Endometrium (tissue), 2 donors: ENCODE measurements around the gene EZH2.

ENCODE experiments used
- FAIRE-seq: peaks from 2 replicates; lab custom pipeline; 2012; peaks lifted over from hg19 to GRCh38; lab: Jason Lieb, UNC
- donor health status: control.
- donor health status: control.

Gene EZH2

GRCh38 chr7:148854983-148855382, 29.1 kb downstream of the EZH2 start:
- FAIRE-seq, result no peak

GRCh38 chr7:148852272-148852671, 31.8 kb downstream of the EZH2 start:
- no peak for FAIRE-seq

DNA sequence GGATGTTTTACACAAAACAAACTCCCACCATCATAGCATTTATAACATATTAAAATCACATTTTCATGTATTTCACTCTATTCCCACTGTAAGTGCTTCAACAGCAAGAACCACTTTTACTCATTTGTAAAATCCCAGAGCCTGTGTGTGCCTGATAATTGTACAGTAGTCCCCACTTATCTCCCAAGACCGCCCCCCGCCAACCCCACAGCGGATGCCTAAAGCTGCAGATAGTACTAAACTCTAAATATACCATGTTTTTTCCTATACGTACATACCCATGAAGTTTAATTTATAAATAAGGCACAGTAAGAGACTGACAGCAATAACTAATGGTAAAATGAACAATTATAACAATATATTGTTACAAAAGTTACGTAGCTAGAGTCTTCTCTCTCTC, 33.5 kb downstream of the EZH2 start:
- FAIRE-seq, result no peak

DNA sequence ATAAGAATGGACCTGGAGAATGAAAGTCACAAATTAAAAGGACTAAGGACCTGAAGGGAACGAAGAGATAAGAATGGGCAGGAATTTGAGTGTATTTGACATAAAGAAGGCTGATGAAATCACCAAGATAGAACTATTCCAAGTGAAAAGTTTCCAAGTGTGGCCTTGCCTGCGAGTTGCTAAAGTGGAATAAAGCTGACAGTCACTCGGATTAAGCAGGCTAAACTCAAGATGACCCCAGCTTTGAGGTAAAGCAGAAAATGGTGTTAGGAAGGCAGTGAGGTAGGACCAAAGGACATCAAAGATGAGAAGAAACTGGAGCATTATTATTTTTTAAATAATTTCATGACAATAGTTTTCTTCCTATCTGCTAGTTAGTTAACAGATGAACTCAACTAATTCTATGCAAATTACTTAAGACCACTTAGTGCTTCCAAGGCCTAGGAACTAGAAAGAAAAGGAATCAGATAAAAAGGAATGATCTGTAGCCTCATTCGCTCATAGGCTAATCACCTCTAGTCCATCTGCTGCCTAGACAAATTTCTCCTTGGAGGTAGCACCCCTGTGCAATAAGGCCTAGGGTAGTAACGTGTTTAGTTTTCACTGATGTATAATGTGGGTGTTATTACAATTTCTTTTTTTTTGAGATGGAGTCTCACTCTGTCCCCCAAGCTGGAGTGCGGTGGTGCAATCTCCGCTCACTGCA, 34.5 kb downstream of the EZH2 start:
- no peak for FAIRE-seq

DNA sequence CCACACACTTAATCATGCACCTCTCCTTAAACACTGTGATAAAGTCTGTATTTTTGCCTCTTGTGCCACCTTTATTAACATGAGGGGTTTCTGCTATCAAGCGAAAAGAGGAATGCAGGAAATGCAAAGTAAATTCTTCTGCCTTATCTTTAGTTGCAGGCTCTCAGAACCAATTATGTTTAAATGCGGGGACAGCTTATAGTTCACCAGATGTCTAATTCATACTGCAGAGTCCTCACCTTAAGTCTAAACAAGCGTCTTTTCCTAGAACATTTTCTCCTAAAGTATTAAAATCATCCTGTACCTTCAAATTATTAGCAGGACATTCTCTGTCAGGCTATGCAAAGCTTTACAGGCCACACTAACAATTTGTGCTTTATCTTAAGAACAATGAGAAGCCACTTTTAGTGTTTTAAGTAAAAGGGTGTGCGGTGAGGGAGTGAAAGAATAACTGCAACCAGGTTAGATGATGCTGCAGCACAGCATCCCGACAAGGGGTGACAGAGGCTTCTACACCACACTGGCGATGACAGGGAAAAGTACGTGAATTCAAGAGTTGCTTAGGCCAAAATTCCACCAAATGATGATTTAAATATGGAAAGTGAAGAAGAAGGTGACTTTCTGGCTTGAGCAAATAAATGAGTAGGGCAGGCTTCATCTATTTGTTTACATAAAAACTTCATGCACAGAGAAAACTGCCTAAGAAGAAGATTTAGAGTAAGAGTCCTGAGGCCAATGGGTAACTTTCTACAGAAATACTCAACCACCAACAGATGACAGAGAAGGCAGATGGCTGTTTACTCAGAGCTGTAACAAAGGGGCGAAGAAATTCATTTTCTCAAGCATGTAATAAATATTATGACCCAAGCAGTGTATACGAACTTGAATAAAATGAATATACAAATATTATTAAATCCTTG, 36.0 kb downstream of the EZH2 start:
- no peak for FAIRE-seq

DNA sequence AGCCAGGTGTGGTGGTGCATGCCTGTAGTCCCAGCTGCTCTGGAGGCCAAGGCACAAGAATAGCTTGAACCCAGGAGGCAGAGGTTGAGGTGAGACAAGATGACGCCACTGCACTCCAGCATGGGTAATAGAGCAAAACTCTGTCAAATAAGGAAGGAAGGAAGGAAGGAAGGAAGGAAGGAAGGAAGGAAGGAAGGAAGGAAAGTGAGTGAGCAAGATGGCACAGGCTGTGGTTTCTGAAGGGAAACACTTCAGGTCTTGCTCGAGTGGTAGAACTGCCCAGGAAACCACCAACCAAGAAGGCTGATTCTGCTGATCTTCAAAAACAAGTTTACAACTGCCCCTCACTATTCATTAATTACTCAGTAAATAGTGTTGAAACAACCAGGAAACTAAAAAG, 45.2 kb downstream of the EZH2 start:
- FAIRE-seq, result no peak

DNA sequence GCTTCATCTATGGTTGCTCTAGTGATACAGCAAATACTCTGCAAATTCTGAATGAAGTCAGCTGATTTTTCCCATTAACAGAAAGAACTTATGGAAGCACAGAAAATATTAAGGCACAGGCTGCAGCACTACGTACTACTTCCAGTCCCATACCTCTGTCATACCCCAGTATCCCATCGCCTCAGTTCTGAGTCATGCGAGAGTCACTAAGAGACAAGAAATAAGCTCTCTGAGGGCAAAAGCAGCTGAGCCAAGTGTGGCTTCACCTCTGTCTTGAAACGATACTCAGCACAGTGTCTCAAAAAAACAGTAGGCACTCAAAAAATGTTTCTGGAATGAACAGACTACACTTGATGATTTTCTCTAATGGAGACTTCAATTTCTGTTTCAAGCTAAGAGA, 48.2 kb downstream of the EZH2 start:
- FAIRE-seq, result no peak

DNA sequence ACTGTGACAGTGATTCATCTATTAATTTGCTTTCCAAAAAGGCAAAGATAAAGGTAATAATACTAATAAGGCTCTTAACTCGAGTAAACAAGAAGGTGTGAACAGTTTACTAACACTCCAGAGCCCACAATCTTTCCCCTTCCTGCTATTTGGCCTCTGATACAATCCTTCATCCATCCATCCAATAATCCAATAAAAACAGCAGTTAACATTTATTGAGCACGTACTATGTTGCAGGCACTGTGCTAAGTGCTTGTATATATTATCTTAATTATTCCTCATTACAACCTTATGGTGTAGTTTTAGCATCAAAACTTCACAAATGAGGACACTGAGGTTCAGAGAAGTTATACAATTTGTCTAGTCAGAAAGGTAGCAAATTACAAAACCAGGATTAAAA, 49.5 kb downstream of the EZH2 start:
- no peak for FAIRE-seq

GRCh38 chr7:148831782-148832181, 52.3 kb downstream of the EZH2 start:
- FAIRE-seq, result no peak

- no peak for FAIRE-seq
Measured at GRCh38 chr7:148830897-148831692, 53.0 kb downstream of the EZH2 start.

GRCh38 chr7:148828965-148829364, 55.1 kb downstream of the EZH2 start:
- no peak for FAIRE-seq

DNA sequence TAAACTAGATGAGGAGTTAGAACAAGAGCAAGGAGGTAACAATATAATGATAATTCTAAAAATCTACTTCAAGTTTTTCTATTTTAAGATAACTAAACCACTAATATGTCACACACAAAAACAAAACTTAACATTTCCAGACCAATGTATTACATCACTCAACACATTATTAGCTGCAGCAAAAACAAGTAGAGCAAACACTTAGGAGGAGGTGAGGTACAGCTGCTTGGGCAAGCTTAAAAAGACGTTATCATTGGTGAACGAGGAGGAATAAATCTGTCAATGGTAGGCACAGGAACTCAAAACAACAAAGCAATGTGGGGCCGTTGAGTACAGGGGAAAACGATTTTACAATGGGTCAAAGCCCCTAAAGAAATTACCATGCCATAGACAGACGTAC, 58.8 kb downstream of the EZH2 start:
- FAIRE-seq, result no peak

DNA sequence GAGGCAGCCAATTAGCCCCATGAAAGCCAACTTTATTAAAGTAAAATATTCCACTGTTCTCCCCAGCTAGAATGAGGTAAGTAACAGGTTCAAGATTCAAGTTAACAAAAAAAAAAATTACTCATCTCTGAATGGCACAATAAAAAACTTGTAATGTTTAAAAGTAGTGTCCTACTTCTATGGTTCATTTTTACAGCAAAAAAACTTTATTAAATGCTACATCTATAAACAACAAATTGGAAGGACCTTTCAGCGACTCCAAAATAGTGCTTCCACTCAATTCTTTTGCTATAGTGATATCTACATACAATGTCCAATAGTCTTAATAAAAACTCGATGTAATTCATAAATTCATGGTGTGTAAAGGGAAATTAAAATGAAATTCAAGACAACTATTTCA, 59.2 kb downstream of the EZH2 start:
- FAIRE-seq, result no peak

GRCh38 chr7:148821422-148821821, 62.7 kb downstream of the EZH2 start:
- no peak for FAIRE-seq

- FAIRE-seq, result no peak
Measured at GRCh38 chr7:148819697-148820360, 64.3 kb downstream of the EZH2 start.

DNA sequence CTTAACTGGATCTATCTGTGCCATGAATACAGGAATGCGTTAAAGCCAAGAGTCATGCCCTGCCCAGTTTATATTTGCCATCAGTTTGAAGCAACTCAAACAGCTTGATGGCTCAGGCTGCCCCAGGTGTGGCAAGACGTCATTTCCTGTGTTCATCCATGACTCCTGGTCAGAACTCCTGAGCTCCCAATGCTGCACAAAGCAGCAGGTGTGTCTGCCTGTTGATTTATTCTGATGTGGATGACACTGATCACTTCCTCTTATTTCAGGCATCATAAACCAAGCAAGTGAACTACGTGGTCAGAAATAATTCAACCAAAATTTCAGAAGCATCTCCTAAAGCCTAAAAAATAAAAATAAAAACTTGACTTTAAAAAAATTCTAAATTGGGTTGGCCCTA, 68.5 kb downstream of the EZH2 start:
- no peak for FAIRE-seq

- FAIRE-seq, result no peak
Measured at GRCh38 chr7:148814922-148815559, 69.0 kb downstream of the EZH2 start.

- no peak for FAIRE-seq
Measured at GRCh38 chr7:148813890-148814289, 70.2 kb downstream of the EZH2 start.

DNA sequence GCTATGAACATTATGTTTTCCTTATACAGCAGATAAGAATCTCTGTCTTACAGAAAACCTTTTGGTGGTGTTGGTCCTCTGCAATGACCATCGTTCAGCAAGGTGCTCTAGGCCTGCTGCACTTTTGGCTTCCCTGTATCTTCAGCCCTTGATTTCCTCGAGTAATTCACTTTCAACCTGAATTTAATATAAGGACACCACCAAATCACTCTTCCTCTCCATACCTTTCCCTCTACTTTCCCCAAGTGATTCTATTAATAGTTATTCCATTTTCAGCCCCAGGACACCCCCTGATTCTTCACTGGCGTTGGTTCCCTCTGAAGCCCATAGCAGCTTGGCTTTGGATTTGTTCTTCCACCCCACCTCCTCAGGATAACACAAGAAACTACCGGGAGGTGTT, 72.2 kb downstream of the EZH2 start:
- no peak for FAIRE-seq

GRCh38 chr7:148809856-148810255, 74.2 kb downstream of the EZH2 start:
- FAIRE-seq, result no peak

- FAIRE-seq, result no peak
Measured at GRCh38 chr7:148807436-148807835, 76.7 kb downstream of the EZH2 start.

- FAIRE-seq, result no peak
Measured at GRCh38 chr7:148806187-148806586, 77.9 kb downstream of the EZH2 start.
